Measurements from ENCODE around the gene PDZRN4.

PDZRN4 gene

DNA sequence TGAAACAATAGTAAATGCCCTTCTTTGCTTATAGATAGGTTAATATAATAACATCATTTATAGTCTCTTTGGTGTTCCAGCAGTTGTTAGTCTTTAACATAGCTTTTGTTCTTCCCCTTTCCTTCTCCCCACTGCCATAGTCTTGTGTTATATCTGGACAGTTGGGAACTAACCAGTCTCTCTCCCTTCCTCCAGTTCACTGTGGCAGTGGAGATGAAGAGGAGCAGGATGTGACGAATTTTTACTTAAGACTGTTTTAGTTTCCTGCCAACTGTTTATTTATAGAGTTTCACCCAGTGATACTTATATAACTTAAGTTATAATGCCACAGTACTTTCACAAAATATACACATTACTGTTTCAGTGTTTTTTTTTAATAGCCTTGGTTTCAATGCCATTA lies 277.4 kb downstream of the PDZRN4 start:
- H3K27me3 ChIP-seq (ENCODE audit: control insufficient read depth, insufficient read depth, low read length), result no peaks in the 10 kb centered on the region

DNA sequence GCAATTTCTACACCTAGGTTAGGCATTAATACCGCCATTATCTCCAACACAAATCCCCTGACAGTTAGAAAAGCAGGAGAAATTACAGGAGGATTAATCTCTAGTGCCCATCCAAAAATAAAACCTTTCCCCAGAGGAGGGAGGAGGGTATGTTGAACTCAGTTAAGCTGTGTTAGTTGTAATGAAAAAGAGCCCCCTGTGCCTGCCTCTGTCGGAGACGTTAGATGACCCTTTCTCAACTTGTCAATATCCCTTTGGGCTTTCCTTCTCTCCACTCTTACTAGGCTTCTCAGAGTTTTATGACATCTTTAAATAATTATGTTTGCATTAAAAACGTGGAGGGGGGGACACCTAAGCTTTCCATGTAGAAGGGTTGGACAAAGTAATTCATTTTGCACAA lies 278.2 kb downstream of the PDZRN4 start:
- Histone ChIP-seq H3K27me3 (ENCODE audit: control insufficient read depth, insufficient read depth, low read length) (no peaks in the 10 kb centered on the region), H3K9me3 (replicated peaks; ENCODE audit: low read length) (no peaks in the 10 kb centered on the region), H3K4me2 (ENCODE audit: low read length) (no peak overlapping the region), H3K4me3 (ENCODE audit: low read length) (no peak overlapping the region), H3K9ac (ENCODE audit: low read depth, low read length) (no peak overlapping the region), H3K4me1 (ENCODE audit: control insufficient read depth, insufficient read depth, low read length) (no peaks in the 10 kb centered on the region), H3K36me3 (ENCODE audit: insufficient read depth, low read length) (no peaks in the 10 kb centered on the region)

More for the DNA sequence above, 277.4 kb downstream of the PDZRN4 start:
- Histone ChIP-seq H3K36me3 (ENCODE audit: insufficient read depth, low read length) (no peaks in the 10 kb centered on the region), H3K4me3 (ENCODE audit: low read length) (no peak overlapping the region), H3K9me3 (replicated peaks; ENCODE audit: low read length) (no peaks in the 10 kb centered on the region), H3K9ac (ENCODE audit: low read depth, low read length) (no peak overlapping the region), H3K4me2 (ENCODE audit: low read length) (no peak overlapping the region), H3K4me1 (ENCODE audit: control insufficient read depth, insufficient read depth, low read length) (no peaks in the 10 kb centered on the region)

DNA sequence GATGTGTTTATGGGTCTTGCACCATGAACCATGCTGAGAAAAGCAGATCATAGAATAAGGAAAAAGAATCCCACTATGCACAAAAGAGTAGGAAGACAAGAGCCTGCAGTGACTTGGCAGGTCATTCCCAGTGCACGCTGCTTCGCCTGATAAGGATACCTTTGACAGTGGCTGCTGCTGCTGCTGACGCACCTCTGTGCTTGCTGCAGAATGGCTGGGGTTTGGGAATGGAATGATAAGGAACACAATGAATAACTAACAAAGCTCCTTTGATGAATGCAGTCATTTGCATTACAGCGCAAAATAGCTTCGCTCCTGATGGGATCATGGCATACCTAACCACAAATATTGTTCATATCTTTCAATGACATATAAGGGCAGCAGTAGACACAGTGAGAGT lies 278.7 kb downstream of the PDZRN4 start:
- Histone ChIP-seq H3K36me3 (ENCODE audit: insufficient read depth, low read length) (no peaks in the 10 kb centered on the region), H3K9me3 (replicated peaks; ENCODE audit: low read length) (no peaks in the 10 kb centered on the region), H3K4me2 (ENCODE audit: low read length) (no peak overlapping the region), H3K4me3 (ENCODE audit: low read length) (no peak overlapping the region), H3K27me3 (ENCODE audit: control insufficient read depth, insufficient read depth, low read length) (no peaks in the 10 kb centered on the region), H3K4me1 (ENCODE audit: control insufficient read depth, insufficient read depth, low read length) (no peaks in the 10 kb centered on the region), H3K9ac (ENCODE audit: low read depth, low read length) (no peak overlapping the region)

DNA sequence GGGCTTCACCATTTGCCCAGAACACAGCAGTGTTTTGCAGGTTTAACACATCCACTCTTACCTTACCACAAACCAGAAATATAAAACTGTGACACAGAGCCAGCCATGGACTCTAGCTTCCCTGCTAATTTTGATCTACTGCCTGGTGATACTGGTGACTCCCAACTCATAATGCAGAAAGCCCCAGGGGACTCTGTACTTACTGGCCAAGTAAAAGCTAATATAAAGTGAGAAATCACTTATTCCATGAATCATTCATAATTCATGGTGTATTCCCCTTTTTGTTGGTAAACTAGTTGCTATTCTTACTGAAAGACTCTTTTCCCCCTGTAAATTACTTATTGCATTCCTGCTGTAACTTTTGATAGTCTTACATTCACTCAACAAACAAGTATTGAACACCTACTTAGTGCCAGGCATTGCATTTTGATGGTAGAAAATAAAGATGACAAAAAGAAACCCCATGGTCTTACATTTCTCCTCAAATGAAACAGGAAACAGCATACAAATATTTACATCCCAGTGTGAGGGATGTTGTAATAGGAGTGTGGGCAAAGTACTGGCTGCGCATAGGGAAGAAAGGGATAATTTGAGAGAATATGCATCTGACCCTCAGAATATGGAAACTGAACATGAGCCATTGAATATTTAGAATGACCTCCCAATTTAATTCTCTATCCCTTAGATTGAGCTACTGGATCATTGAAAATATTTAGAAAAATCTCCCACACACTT lies 279.6 kb downstream of the PDZRN4 start:
- Histone ChIP-seq H3K9ac (ENCODE audit: low read depth, low read length) (no peak overlapping the region), H3K27me3 (ENCODE audit: control insufficient read depth, insufficient read depth, low read length) (no peaks in the 10 kb centered on the region), H3K4me1 (ENCODE audit: control insufficient read depth, insufficient read depth, low read length) (no peaks in the 10 kb centered on the region), H3K4me2 (ENCODE audit: low read length) (no peak overlapping the region), H3K4me3 (ENCODE audit: low read length) (no peak overlapping the region), H3K36me3 (ENCODE audit: insufficient read depth, low read length) (no peaks in the 10 kb centered on the region), H3K9me3 (replicated peaks; ENCODE audit: low read length) (no peaks in the 10 kb centered on the region)

DNA sequence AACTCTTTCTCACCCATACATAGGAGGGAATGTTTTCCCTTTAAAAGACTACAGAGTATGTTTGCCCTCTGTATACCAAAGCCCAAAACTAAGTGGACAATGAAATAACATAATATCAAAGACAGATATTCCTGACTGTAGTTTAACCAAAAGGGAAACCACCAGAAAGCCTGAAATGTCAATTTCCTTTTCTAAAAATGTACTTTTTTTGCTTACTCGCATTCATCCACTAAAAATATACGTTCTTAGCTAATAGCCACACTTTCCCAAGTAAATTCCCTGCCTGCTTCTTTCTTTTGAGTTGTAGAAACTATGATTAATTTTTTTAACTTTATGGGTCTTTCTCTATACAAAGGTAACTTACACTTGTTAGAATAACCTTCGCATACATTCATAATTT lies 280.2 kb downstream of the PDZRN4 start:
- no peak overlapping the region for H3K4me3 ChIP-seq (ENCODE audit: low read length)
- no peaks in the 10 kb centered on the region for H3K36me3 ChIP-seq (ENCODE audit: insufficient read depth, low read length)
- no peak overlapping the region for H3K9ac ChIP-seq (ENCODE audit: low read depth, low read length)
- H3K4me2 ChIP-seq (ENCODE audit: low read length), result no peak overlapping the region
- no peaks in the 10 kb centered on the region for H3K4me1 ChIP-seq (ENCODE audit: control insufficient read depth, insufficient read depth, low read length)
- H3K27me3 ChIP-seq (ENCODE audit: control insufficient read depth, insufficient read depth, low read length), result no peaks in the 10 kb centered on the region
- no peaks in the 10 kb centered on the region for H3K9me3 ChIP-seq (replicated peaks; ENCODE audit: low read length)

DNA sequence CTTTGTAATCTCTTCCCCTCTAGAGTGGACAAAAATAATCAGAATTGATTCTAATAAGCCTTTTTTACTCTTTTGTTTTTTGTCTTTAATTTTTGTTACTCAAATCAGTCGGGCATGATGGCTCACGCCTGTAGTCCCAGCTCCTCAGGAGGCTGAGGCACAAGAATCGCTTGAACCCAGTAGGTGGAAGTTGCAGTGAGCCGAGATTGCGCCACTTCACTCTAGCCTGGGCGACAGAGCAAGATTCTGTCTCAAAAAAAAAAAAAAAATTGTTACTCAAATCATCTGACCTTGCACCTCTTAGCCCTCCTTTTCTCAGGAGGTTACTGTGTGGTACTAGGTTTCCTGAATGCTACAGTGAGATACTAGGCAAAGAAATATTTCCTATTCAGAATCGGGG lies 280.6 kb downstream of the PDZRN4 start:
- Histone ChIP-seq H3K27me3 (ENCODE audit: control insufficient read depth, insufficient read depth, low read length) (no peaks in the 10 kb centered on the region), H3K36me3 (ENCODE audit: insufficient read depth, low read length) (no peaks in the 10 kb centered on the region), H3K4me1 (ENCODE audit: control insufficient read depth, insufficient read depth, low read length) (no peaks in the 10 kb centered on the region), H3K9me3 (replicated peaks; ENCODE audit: low read length) (no peaks in the 10 kb centered on the region), H3K9ac (ENCODE audit: low read depth, low read length) (no peak overlapping the region), H3K4me2 (ENCODE audit: low read length) (no peak overlapping the region), H3K4me3 (ENCODE audit: low read length) (no peak overlapping the region)

DNA sequence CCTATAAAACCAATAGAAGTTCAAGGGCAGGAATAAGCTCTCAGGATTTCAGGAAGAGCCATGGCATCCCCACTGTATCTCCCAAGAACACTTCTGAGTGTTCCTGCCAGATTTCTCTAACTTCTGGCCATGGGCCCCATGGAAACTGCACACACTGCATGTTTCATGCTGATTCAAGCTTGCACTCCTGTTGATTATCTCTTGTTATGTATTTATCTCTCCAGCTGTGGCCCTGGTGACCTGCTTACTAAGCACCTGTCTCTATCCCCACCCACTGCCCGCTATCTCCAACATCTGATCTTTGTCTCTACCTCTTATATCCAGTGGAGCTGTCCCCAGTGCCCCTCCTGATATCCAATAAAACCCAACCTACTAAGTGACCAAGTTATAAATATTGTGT lies 285.3 kb downstream of the PDZRN4 start:
- Histone ChIP-seq H3K27me3 (ENCODE audit: control insufficient read depth, insufficient read depth, low read length) (no peaks in the 10 kb centered on the region), H3K4me2 (ENCODE audit: low read length) (no peak overlapping the region)

DNA sequence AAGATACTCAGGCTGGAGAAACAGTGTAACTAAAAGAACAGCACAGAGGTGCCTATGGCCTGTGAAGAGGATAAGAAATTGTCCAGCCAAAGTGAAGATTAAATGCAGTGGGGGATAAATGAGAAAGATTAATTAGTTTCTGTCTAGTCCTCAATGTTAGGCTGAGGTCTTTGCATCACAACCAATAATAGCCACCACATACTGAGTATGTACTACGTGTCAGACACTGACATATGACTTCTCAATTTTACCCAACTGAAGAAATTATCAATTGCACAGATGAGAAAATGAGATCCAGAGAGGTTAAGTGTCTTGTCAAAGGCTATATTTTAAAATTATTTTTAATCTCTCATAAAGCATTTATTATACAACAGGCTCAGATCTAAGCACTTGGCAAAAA lies 285.9 kb downstream of the PDZRN4 start:
- H3K36me3 ChIP-seq (ENCODE audit: insufficient read depth, low read length), result no peaks in the 10 kb centered on the region
- H3K4me1 ChIP-seq (ENCODE audit: control insufficient read depth, insufficient read depth, low read length), result no peaks in the 10 kb centered on the region
- no peaks in the 10 kb centered on the region for H3K27me3 ChIP-seq (ENCODE audit: control insufficient read depth, insufficient read depth, low read length)
- no peak overlapping the region for H3K4me3 ChIP-seq (ENCODE audit: low read length)
- no peak overlapping the region for H3K9ac ChIP-seq (ENCODE audit: low read depth, low read length)
- no peak overlapping the region for H3K4me2 ChIP-seq (ENCODE audit: low read length)
- no peaks in the 10 kb centered on the region for H3K9me3 ChIP-seq (replicated peaks; ENCODE audit: low read length)

More for the DNA sequence above, 285.3 kb downstream of the PDZRN4 start:
- H3K4me3 ChIP-seq (ENCODE audit: low read length), result no peak overlapping the region
- no peak overlapping the region for H3K9ac ChIP-seq (ENCODE audit: low read depth, low read length)
- no peaks in the 10 kb centered on the region for H3K9me3 ChIP-seq (replicated peaks; ENCODE audit: low read length)
- no peaks in the 10 kb centered on the region for H3K36me3 ChIP-seq (ENCODE audit: insufficient read depth, low read length)
- no peaks in the 10 kb centered on the region for H3K4me1 ChIP-seq (ENCODE audit: control insufficient read depth, insufficient read depth, low read length)

DNA sequence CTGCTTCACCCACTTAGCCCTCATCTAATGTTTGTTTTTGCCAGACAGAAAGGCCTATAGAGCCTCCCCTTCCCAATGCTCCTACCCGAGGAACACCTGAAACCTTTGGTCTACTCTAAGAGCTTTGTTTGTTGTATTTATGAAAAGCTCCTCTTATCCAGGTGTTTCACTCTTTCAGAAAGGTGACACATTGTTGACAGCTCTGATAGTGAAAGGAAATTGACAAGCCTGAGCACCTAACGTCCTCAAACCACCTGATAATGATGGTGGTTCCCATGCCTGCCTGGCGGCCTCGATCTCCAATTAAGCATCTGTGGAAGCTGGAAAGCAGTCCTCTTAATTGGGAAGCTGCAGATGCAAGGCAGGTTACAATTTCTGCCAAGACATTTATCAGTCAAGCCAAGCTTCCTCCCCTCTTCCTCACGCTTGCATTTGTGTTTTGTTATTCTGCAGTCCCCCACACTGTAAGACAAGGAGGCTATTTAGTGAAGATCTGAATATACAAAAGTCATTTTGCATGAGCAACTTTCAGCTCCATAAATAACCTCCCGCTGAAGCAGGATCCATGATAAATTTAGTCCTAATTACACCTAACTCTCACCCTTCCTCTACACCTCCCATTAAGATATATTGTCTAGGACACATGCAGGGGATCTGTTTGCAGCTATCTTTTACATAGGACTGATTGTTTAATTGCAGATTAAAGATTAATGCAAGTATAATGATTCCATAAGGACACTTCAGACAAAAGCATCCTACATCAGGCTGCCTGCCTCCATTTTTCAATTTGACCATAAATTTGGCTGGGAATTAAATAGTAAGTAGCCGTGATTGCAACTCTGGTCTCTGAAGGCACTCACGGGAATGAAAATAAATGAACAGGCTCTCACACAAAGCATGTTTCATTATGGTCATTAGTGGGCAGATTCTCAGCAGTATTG lies 288.6 kb downstream of the PDZRN4 start:
- Histone ChIP-seq H3K4me2 (ENCODE audit: low read length) (no peak overlapping the region), H3K9ac (ENCODE audit: low read depth, low read length) (no peak overlapping the region), H3K36me3 (ENCODE audit: insufficient read depth, low read length) (no peaks in the 10 kb centered on the region), H3K4me3 (ENCODE audit: low read length) (no peak overlapping the region), H3K4me1 (ENCODE audit: control insufficient read depth, insufficient read depth, low read length) (no peaks in the 10 kb centered on the region), H3K9me3 (replicated peaks; ENCODE audit: low read length) (no peaks in the 10 kb centered on the region), H3K27me3 (ENCODE audit: control insufficient read depth, insufficient read depth, low read length) (no peaks in the 10 kb centered on the region)

DNA sequence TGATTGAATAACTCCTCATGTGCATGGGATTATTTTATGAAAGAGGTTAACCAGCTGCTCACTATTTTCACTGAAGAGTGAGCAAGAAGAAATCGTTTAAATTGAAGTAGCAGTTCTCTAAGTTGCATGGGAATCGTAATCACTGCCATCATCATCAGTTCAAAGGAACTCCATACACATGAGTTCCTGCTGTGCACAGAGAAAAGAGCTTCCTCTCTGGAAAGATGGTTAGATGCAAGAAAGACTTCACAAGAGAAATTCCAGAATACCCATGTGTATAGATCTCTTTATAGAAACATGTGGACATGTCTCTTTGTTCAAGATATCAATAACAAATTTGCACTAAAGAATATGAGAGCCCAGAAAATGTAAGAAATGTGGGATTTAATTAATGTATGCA lies 291.3 kb downstream of the PDZRN4 start:
- no peak overlapping the region for H3K4me3 ChIP-seq (ENCODE audit: low read length)
- no peaks in the 10 kb centered on the region for H3K4me1 ChIP-seq (ENCODE audit: control insufficient read depth, insufficient read depth, low read length)
- no peaks in the 10 kb centered on the region for H3K9me3 ChIP-seq (replicated peaks; ENCODE audit: low read length)
- no peaks in the 10 kb centered on the region for H3K27me3 ChIP-seq (ENCODE audit: control insufficient read depth, insufficient read depth, low read length)
- no peak overlapping the region for H3K9ac ChIP-seq (ENCODE audit: low read depth, low read length)
- no peaks in the 10 kb centered on the region for H3K36me3 ChIP-seq (ENCODE audit: insufficient read depth, low read length)
- no peak overlapping the region for H3K4me2 ChIP-seq (ENCODE audit: low read length)

DNA sequence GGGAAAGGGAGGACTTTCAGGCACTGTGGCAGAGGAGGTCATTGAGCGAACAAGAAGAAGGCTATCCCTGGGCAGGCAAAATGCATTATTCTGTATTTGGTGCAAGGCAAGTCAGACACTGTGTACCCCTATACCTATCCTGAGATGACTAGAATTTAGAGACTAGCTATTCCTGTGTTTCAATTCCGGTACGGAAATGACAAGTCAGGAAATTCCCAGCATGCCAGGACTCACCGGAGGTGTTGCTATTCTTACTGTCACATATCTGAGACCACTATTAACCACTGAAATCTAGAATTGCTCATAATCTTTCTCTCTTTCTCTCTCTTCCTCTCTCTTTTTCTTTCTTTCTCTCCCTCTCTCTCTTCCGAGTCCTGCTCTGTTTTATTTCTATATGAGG lies 297.1 kb downstream of the PDZRN4 start:
- no peaks in the 10 kb centered on the region for H3K4me1 ChIP-seq (ENCODE audit: control insufficient read depth, insufficient read depth, low read length)
- no peak overlapping the region for H3K9ac ChIP-seq (ENCODE audit: low read depth, low read length)
- no peak overlapping the region for H3K4me3 ChIP-seq (ENCODE audit: low read length)
- no peaks in the 10 kb centered on the region for H3K36me3 ChIP-seq (ENCODE audit: insufficient read depth, low read length)
- H3K9me3 ChIP-seq (replicated peaks; ENCODE audit: low read length), result no peaks in the 10 kb centered on the region
- H3K4me2 ChIP-seq (ENCODE audit: low read length), result no peak overlapping the region
- no peaks in the 10 kb centered on the region for H3K27me3 ChIP-seq (ENCODE audit: control insufficient read depth, insufficient read depth, low read length)
